GM19463 (cell line): Measurements from ENCODE around the gene MAST4.

ENCODE experiments used
- ATAC-seq: cut with Tn5 transposase; IDR thresholded peaks from one replicate; pipeline ENCODE4 v1.9.1; 2021; ENCODE audit warnings: mild to moderate bottlenecking, moderate library complexity; ENCODE audit not compliant: unreplicated experiment

The MAST4 gene

DNA sequence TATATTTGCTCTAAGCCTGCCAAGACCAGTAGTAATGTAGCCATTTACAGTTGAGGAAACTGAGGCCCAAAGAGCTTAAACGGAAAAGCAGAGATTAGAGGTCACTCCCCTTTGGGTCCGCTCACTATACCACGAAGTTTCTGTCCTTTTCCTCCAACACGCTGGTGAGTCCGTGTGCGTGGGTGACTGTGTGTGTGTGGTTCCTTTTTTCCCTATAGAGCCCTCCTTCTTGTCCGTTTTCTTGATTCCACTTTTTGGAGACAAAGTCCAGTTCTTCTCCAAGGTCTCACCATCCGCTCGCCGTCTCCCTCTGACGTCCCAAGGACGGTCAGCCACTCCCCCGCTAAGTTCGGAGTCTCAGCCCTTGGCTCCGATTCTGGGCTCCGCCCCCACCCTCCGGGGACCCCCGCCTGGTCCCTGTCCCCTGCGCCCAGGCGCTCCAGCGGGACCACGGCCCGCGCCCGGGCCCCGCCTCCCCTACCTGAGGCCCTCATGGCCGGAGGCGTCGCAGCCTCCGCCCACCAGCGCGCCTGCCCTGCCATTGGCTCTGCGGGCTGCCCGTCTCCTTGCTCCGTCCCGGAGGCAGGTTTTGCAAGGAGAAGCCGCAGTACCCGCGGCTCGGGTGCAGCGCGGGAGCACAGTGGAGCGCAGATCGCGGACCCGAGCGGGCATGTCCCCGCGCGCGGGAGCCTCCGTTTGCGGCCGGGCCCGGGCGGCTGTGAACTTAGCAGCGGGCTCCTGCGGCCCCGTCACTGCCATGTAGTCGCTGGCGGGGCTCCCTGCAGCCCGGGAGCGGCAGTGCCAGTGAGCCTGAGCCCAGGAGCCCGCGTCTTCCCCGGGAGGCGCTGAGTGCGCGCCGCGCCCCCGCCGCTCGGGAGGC, at the start of gene MAST4:
MAST4 (plus strand) TSS at position 638 of the 880 bp plus-strand sequence. CDS start 263 bp downstream, outside the sequence.
- ATAC-seq, result peak; percentile 98

GRCh38 chr5:66546541-66546940, 49.7 kb upstream of the MAST4 start:
- ATAC-seq, result no peak

DNA sequence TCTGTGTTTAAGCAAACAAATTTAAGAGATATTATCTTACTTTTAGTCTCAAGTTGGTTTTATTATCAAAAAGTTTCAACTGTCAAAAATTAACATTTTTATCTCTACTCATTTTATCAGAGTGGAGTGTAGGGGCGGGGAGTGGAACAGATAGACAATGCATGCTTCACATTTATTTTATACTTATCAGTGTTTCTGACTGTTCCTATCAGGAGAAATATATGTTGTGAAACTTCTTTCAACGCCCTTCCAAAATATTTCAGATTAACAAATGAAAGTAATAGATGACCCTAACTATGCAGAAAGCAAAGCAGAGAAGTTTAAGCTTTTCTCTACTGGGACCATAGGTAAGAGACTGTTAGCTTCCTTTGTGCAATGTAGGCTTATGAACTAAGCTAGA, 44.9 kb upstream of the MAST4 start:
- ATAC-seq, result no peak

DNA sequence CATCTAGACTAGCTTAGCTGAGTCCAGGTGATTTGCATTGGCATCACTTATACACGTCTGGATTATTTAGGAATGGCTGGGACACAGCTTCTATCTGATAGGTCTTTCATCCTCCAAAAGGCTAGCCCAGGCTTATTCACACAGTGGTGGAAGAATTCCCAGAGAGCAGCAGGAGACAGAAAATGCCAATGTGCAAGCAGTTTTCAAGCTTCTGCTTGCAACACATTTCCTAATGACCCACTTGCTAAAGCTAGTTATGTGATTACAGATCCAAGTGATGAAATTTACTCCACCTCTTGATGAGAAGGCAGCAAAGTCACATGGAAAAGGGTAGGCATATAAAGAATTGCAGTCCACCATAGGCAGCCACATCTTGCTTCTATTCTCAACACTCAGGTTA, 44.2 kb upstream of the MAST4 start:
- ATAC-seq, result no peak

DNA sequence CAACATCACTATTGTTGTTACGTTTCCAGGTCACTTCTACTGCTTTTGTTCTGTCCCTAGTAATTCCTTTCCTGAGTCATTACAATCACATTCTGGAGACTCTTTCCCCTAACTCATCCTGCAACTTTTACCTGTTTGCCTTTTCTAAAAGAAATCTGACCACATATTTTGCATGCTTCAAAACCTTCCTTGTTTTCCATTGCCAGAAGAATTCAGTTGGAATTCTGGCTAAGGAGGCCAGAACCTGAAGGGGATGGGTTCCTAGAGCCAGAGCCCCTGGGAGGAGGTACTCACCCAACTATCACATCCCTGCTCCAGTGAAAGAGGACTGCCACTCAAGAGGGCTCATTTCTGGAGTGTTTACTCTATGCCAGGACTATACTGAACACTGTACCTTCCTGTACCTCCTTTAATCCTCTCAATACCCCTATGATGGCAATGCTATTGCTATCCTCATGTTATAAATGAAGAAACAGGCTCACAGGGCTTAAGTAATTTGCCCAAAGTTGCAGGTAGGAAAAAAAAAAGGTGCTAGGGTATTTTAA, 42.8 kb upstream of the MAST4 start:
- no peak for ATAC-seq

DNA sequence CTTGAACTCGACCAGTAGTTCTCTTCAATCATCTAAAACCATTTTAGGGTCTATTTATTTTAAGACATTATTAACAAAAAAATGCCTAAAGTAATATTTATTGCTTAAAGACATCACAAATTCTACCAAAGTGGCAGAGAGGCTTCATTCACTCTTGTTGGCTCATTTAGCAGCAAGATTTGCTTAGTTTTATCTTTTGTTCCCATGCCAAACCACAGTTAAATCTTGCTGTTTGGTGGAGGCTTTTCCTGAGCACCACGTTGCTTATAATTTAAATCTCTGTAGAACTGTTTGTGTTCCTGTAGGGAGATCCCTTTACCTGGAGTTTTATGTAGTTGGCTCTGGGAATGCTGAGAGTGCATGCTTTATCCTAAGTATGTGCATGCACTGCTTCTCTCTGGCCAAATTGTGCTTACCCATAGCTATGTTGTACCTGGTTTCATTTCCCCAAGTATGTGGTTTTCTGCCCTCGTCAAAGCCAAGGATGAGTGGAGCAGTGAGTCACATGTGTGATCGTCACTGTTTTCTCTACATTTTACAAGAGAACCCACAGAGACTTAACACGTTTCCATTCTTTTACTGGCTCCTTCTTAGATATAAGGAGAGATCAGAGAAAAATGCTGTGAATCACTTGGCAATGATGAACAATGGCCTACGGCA, 42.1 kb upstream of the MAST4 start:
- ATAC-seq, result peak; percentile 99

GRCh38 chr5:66554884-66555283, 41.3 kb upstream of the MAST4 start:
- ATAC-seq, result no peak

DNA sequence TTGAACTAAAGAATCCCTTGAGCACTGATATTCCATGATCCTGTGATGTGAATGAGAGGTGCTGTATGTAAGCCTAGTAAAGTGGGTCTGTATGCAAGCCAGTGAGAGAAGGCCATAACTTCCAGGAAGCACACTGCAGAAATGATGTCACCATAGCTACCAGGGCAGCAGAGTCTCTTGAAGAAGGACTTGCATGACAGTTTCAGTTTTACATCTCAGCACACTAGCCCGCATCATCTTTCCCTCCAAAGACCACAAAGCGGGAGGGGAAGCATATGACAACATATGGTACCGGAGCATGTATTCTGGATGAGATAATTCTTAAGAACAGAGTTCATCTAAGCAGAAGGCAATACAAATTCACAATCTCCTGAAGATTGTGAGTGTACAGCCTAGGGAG, 37.6 kb upstream of the MAST4 start:
- peak; percentile 42 for ATAC-seq

DNA sequence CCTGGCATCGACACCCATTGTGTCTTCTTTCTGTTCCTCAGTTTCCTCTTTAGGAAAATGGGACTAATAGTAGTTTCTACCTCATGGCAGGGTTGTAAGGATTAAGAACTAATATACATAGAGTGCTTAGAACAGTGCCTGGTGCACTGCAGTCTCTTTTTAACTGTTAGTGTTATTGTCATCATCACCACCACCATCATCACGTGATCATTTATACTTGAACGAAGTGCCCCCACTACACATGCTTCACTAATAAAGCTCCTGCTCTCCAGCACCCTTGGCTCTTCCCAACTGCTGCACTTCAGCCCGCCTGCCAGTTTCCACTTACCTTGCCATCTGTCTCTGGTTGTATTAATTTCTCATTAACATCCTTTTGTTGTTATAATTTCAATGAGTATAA, 35.8 kb upstream of the MAST4 start:
- ATAC-seq, result no peak

GRCh38 chr5:66561256-66561990, 34.8 kb upstream of the MAST4 start:
- no peak for ATAC-seq

GRCh38 chr5:66565878-66566277, 30.3 kb upstream of the MAST4 start:
- ATAC-seq, result no peak

- no peak for ATAC-seq
Measured at GRCh38 chr5:66567474-66567873, 28.7 kb upstream of the MAST4 start.

DNA sequence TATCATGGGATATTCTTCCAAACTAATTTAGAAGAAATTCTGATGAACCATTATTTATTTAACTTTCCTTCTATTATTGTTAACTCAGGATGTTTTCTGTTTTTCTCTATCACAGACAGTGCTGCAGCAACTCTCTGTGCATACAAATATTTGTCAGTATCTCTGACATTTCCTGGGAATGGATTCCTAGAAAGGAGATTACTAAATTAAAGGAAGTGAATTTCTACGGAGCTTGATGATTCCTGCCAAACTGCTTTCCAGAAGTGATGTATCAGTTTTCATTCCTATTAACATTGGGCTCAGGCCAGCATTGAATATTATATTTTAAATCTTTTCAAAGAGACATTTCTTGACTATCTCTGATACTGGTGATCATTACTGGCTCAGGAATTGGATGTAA, 26.0 kb upstream of the MAST4 start:
- ATAC-seq, result no peak

DNA sequence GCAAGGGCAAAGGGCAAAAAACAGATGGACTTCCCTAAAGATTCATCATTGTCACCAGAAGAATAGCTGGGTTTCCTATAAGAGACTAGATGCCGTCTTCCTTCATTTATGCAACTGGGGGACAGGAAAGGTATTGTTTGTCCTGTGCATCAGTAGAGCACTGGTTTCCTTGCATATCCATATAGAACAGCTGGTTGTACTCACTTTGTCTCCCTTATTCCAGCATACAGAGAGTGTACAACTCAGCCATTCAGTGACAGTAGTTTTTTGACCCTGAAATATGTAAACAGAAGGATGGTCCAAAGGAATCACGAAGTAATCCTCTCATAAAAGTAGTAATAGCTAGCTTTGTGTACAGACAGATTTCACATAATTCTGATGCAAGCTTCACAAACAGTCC, 22.5 kb upstream of the MAST4 start:
- no peak for ATAC-seq

- no peak for ATAC-seq
Measured at GRCh38 chr5:66582499-66583165, 13.6 kb upstream of the MAST4 start.

DNA sequence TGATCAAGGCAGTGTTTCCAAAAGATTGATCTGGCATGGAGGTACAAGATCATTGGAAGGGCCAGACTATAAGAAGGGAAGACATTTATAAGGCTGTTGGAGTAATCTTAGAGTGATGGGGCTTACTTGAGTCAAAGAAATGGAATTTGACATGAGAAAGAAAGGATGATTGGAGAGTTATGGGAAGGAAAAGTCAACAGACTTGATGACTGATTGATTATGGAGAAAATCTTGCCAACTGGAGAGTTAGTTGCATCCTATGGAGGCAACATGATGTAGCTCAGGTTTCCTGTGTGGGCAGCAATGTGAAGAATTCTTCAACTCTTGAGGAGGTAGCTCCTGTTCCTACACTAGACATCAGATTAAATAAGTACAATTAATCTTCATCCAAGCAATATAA, 10.9 kb upstream of the MAST4 start:
- no peak for ATAC-seq

DNA sequence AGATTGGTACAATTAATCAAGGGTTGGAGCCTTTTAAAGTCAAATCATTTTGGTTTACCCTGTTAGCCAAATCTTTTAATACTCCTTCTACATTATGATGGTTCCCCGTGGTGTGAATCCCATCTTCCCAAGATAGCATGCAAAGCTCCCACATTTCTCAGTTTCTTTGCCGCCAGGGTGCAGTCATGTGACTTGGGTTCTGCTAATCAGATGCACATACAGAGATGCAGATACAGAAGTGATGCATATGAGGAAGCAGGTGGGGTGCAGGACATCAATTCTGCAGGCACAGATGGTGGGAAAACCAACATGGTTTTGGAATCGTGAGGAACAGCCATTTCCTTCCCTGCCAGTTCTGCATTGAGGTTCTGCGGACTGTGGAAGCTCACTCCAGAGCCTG, 8.4 kb upstream of the MAST4 start:
- no peak for ATAC-seq

GRCh38 chr5:66596636-66597182, 516 bp downstream of the MAST4 start:
- peak; percentile 25 for ATAC-seq

- no peak for ATAC-seq
Measured at GRCh38 chr5:66597183-66597757, 1.1 kb downstream of the MAST4 start.

DNA sequence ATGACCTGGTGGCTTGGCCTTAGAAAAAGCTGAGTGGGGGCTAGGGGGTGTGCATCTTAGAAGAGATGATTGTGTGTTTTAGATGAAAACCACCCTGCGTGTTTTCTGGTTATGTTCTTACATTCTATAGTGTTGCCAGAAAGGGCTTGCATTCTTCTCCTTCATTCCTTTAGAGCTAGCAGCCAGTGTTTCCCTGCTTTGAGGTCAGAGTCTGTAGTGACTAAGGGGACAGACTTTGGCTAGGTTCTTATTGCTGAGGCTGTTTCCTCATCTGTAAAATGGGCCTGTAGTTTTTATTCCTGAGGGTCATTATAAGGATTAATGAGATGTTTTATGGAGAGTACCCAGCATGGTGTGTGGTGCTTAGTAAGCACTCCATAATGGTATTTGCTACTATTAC, 6.4 kb downstream of the MAST4 start:
- no peak for ATAC-seq
